GM23338 (cell line): ENCODE results near the gene LRRTM2.

Experiments
- EZH2 ChIP-seq: fragments of 200-600 bp; sonication (generic); IDR thresholded peaks from one replicate; pipeline ENCODE4 v1.8.0; 2017; ENCODE audit warnings: antibody characterized with exemption, mild to moderate bottlenecking, low read depth; ENCODE audit not compliant: unreplicated experiment
- JUNB ChIP-seq: IDR thresholded peaks from one replicate; pipeline ENCODE4 v1.6.1; 2016; ENCODE audit warnings: antibody characterized with exemption; ENCODE audit not compliant: unreplicated experiment
- NANOG ChIP-seq: IDR thresholded peaks from 2 replicates; pipeline ENCODE4 v1.6.1; 2016; ENCODE audit warnings: antibody characterized with exemption, borderline replicate concordance
- POLR2AphosphoS5 ChIP-seq: IDR thresholded peaks from 2 replicates; pipeline ENCODE4 v1.6.1; 2016; ENCODE audit warnings: antibody characterized with exemption, low read depth
- TF ChIP-seq, protein P1 (sequence below), 2 experiments: fragments of 200-600 bp in 1 of 2; sonication (generic) in 1 of 2; conservative IDR thresholded peaks; 2 replicates each; pipeline versions ENCODE4 v1.5.1 to v1.6.1; 2016 to 2017; ENCODE audit warnings: antibody characterized with exemption in 2 of 2, low read depth in 2 of 2, mild to moderate bottlenecking in 2 of 2, moderate library complexity in 1 of 2
- TF ChIP-seq, protein P2 (sequence below): IDR thresholded peaks from 2 replicates; pipeline ENCODE4 v1.6.1; 2016; ENCODE audit warnings: antibody characterized with exemption

DNA sequence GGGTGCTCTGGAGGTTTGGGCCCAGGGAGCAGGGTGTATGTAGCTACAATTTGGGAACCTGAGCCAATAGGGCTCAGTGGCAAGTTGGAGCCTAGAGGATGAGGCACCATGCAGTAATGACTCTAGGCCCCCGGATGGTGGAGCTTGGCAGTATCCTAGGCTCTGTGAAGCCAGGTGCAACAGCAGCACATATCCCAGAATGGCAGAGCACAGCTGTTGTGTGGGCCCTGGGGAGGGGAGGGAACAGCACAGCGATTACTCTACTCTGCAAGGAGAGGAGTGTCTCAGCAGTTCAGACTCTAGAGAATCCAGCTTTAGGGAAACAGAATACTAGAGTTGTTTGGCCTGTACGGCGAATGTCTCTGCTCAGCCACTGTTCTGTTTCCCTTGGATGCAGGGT is 56.1 kb downstream of the LRRTM2 start:
- TF ChIP-seq EZH2 (no peak), NANOG (no peak), JUNB (no peak), POLR2AphosphoS5 (no peak)
- TF ChIP-seq, protein P1, sequence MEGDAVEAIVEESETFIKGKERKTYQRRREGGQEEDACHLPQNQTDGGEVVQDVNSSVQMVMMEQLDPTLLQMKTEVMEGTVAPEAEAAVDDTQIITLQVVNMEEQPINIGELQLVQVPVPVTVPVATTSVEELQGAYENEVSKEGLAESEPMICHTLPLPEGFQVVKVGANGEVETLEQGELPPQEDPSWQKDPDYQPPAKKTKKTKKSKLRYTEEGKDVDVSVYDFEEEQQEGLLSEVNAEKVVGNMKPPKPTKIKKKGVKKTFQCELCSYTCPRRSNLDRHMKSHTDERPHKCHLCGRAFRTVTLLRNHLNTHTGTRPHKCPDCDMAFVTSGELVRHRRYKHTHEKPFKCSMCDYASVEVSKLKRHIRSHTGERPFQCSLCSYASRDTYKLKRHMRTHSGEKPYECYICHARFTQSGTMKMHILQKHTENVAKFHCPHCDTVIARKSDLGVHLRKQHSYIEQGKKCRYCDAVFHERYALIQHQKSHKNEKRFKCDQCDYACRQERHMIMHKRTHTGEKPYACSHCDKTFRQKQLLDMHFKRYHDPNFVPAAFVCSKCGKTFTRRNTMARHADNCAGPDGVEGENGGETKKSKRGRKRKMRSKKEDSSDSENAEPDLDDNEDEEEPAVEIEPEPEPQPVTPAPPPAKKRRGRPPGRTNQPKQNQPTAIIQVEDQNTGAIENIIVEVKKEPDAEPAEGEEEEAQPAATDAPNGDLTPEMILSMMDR (conservative IDR thresholded peaks at IDR 0.05; ENCODE audit: low read depth in 2 of 2), result no peak
- TF ChIP-seq, protein P2, sequence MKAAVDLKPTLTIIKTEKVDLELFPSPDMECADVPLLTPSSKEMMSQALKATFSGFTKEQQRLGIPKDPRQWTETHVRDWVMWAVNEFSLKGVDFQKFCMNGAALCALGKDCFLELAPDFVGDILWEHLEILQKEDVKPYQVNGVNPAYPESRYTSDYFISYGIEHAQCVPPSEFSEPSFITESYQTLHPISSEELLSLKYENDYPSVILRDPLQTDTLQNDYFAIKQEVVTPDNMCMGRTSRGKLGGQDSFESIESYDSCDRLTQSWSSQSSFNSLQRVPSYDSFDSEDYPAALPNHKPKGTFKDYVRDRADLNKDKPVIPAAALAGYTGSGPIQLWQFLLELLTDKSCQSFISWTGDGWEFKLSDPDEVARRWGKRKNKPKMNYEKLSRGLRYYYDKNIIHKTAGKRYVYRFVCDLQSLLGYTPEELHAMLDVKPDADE, result no peak
